Smooth muscle cell of trachea (primary cell): ENCODE data around the gene CYB561D1. TPM values are rescaled to one million over a fixed set of nuclear protein-coding genes. Genes with fewer than 3 reads are reported as not detected.

Experiments
- total RNA-seq: library from RNA; depleted of rRNA; stranded (reverse); fragments of >200 nt; gene quantifications from 2 replicates; pipeline ENCODE4 v1.2.1, GENCODE V29; 2014

The CYB561D1 gene
- total RNA-seq: 6.4 and 6.8 TPM in 2 replicates

DNA sequence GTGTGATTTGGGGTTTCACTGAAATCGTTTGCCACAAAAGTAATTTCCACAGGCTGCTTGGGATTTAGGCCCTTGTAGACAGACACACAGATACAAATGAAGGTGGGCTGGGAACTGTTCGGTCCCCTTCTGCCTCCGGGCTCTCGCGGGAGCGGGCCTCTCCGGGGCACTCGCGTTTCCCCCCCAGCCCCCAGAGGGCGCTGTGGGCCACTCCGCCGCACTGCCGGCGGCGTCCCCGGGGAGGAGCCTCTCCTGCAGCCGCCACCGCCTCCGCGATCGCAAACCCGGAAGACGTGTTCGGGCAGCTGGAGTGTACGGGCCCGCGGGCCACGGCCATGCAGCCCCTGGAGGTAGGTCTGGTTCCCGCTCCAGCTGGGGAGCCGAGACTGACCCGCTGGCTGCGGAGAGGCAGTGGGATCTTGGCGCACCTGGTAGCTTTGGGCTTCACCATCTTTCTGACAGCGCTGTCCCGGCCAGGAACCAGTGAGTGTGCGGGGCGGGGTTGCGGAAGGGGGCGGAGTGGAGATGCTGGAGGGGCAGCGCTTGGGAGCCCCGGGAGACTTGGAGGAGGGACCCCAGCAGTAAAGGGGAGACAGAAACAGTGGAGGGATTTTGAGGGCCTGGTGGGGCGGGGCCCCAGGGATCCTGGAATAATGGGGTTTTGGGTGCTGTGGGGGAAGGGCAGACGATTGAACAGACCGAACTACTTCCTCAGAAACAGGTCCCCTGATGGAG lies at the start of gene CYB561D1:
CYB561D1 (plus strand) TSS at position 290 of the 735 bp plus-strand sequence; CDS start at position 336, 46 bp downstream.

DNA sequence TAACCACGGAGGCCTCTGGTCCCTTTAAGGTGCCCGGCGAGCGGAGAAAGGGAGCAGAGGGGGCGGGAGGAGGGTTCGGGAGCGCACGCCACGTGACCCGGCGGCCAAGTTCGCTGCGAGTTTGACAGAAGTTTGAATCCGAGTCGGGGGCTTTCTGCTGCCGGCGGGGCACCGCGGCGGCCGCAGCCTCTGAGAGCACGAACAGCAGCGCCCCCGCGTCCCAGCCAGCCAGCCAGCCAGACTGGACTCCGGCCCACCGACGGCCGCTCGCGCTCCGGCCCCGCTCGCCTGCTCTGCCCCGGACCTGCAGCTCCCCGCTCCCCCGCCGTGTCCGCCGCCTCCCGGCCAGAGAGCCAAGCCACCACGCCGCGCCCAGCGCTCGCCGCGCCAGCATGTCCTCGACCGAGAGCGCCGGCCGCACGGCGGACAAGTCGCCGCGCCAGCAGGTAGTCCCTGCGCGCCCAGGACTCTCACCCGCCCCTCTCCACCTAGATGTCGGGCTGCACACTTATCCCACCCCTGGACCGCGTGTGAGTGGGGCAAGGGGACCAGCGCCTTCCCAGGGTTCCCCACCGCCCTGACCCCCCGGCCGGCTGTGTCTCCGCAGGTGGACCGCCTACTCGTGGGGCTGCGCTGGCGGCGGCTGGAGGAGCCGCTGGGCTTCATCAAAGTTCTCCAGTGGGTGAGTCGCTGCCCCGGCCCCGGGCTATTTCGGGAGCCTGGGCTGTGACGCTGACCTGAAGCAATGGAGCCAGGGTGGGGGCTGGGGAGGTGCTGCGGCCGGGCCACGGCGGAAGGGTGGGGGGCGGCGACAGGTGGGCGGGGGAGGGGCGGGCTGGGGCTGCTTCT lies 27.2 kb upstream of the CYB561D1 start, which contains the start of gene SYPL2:
SYPL2 (plus strand) TSS at position 95 of the 849 bp plus-strand sequence; CDS start at position 393, 298 bp downstream.

DNA sequence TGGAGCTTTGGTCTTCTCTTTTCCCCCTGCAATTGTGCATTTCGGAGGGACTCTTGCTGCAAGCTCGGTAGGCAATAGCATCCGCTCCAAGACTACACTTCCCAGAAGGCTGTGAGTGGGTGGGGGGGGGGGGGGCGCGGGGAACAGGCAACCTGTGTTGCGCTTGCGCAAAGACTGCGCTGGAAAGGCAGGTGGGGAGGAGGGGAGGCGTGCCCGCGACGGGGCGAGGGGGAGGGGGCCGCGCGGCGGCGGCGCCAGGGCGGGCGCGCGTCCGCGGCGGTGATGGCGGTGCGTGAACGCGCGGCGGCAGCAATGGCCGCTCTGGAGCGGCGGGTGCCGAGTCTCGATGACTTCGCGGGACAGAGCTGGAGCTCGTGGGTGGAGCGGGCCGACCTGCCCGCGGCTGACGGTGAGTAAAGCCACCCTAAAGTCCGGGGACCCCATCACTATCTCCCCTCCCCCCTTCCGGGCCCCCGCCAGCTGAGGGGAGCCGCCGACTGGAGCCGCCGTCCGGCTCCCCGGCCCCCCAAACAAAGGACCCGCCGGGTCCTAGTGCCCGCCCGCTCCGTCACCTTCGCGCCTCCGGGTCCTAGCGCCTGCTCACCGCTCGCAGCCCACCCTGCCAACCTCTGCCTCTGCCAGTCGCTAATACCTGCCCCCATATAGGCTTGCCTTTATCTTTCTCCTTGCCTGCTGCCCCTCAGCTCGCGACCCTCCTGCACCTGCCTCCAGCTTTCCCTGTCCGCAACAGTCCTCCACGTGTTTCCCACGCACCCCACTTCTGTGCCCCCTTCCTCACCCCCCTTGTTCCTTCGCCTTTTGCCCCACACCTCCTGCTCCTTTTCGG lies 10.0 kb upstream of the CYB561D1 start, which contains the start of gene ATXN7L2:
ATXN7L2 (plus strand) TSS at position 234 of the 847 bp plus-strand sequence; CDS start at position 283, 49 bp downstream.

GRCh38 chr1:109509176-109510134 lies 15.6 kb downstream of the CYB561D1 start, which contains the start of gene AMIGO1:
TSS of gene AMIGO1 (minus strand) at chr1:109509727. CDS start at chr1:109508912, 815 bp downstream.

DNA sequence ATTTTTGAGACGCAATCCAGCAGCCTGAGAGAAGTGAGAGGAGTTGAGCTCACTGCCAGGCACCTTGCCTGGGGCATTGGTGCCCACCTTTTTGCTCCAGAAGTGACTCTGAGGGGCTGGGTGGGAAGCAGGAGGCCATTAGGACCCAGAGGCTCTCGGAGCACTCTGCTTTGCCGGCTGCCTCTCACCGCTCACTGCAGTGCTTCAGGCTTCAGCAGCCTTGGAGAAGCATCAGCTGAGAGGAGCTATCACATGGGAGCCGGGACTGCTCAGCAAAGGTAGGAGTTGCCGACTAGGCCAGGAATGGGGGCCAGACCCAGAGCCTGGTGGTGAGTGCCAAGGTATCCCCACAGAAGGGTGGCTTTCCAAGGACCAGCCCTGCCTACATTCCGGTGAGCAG lies 45.8 kb downstream of the CYB561D1 start, which contains the start of gene GPR61:
GPR61 (plus strand) TSS at position 197 of the 400 bp plus-strand sequence. CDS start 3,151 bp downstream, outside the sequence.

GRCh38 chr1:109548321-109549267 lies 54.7 kb downstream of the CYB561D1 start, which contains the start of gene GNAI3:
TSS of gene GNAI3 (plus strand) at chr1:109548615. CDS start at chr1:109548721, 106 bp downstream.

Other genes with a start within 250 kb of the CYB561D1 start
- gene CELSR2, start 244.6 kb upstream of the CYB561D1 start, total RNA-seq: 1.5 TPM in 2 replicates
- 3.8 and 13.2 TPM in 2 replicates for gene PSRC1, start 210.9 kb upstream of the CYB561D1 start, total RNA-seq
- not detected in 2 replicates for gene MYBPHL, start 187.1 kb upstream of the CYB561D1 start, total RNA-seq
- 8.9 and 9.6 TPM in 2 replicates for gene SORT1, start 96.2 kb upstream of the CYB561D1 start, total RNA-seq
- gene PSMA5, start 67.6 kb upstream of the CYB561D1 start, total RNA-seq: 30.4 and 60.2 TPM in 2 replicates
- 0.29 and 1.2 TPM in 2 replicates for gene SYPL2, start 27.5 kb upstream of the CYB561D1 start, total RNA-seq
- 1.7 and 3.3 TPM in 2 replicates for gene ATXN7L2, start 10.2 kb upstream of the CYB561D1 start, total RNA-seq
- gene AMIGO1, start 15.6 kb downstream of the CYB561D1 start, total RNA-seq: 1.0 and 3.6 TPM in 2 replicates
- under 0.01 TPM in 1 of 2 replicates, not detected in the other for gene GPR61, start 45.8 kb downstream of the CYB561D1 start, total RNA-seq
- 13.6 and 21.8 TPM in 2 replicates for gene GNAI3, start 54.5 kb downstream of the CYB561D1 start, total RNA-seq
- gene GNAT2, start 125.5 kb downstream of the CYB561D1 start, total RNA-seq: 0.17 and 0.29 TPM in 2 replicates
- gene AMPD2, start 125.7 kb downstream of the CYB561D1 start, total RNA-seq: 66.3 and 91.5 TPM in 2 replicates
- gene GSTM4, start 162.0 kb downstream of the CYB561D1 start, total RNA-seq: 23.5 and 28.2 TPM in 2 replicates
- 26.3 and 50.8 TPM in 2 replicates for gene GSTM2, start 174.0 kb downstream of the CYB561D1 start, total RNA-seq
- gene GSTM1, start 193.7 kb downstream of the CYB561D1 start, total RNA-seq: 0.15 and 25.1 TPM in 2 replicates
- 6.4 and 34.2 TPM in 2 replicates for gene GSTM5, start 218.2 kb downstream of the CYB561D1 start, total RNA-seq
- gene GSTM3, start 246.9 kb downstream of the CYB561D1 start, total RNA-seq: 59.6 and 142 TPM in 2 replicates